Erythroblast (primary cell): Measurements from ENCODE around the gene LRFN2.

Experiments
- DNase-seq, 2 experiments: peaks; one replicate each; lab custom pipeline; 2025; lab: John Stamatoyannopoulos, UW
- GATA1 ChIP-seq: IDR thresholded peaks from 2 replicates; pipeline ENCODE4 v1.6.1; 2011; ENCODE audit warnings: low read depth, mild to moderate bottlenecking, control low read depth, low read length, moderate library complexity
- POLR2A ChIP-seq: IDR thresholded peaks from 2 replicates; pipeline ENCODE4 v1.6.1; 2011; ENCODE audit warnings: mild to moderate bottlenecking, low read length

The LRFN2 gene

DNA sequence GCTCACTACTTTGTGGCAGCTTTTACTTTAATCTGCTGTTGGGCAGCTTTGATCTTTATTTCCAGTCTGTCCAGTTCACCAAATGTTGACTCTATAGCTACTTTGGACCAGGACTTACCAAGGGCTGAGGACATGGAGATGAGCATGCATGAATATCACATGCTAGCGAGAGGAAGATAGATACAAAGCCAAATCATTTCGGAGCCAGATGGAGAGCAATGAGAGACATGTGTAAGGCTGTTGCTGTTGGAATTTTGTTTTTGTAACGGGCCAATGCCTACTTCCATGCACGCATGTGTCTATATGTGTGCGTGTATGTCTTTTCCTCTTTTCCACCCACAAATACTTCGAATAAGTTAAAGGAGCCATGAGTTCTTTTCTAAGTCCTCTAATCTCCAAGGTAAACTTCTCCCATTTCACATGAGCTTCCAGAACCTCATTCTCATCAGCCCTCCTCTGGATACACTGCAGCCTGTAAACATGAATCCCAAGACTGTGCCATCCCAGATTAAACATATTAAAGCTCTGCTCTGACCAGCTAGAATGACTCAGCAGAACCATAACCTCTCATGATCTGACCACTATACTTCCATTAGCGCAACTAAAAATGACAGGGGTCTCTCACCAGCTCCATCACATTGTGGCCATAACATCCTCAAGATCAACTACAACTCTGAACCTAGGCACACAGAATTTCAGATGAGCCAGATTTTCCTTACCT, 160.7 kb downstream of the LRFN2 start:
- TF ChIP-seq GATA1 (no peak), POLR2A (no peak)
- DNase-seq: no peak

DNA sequence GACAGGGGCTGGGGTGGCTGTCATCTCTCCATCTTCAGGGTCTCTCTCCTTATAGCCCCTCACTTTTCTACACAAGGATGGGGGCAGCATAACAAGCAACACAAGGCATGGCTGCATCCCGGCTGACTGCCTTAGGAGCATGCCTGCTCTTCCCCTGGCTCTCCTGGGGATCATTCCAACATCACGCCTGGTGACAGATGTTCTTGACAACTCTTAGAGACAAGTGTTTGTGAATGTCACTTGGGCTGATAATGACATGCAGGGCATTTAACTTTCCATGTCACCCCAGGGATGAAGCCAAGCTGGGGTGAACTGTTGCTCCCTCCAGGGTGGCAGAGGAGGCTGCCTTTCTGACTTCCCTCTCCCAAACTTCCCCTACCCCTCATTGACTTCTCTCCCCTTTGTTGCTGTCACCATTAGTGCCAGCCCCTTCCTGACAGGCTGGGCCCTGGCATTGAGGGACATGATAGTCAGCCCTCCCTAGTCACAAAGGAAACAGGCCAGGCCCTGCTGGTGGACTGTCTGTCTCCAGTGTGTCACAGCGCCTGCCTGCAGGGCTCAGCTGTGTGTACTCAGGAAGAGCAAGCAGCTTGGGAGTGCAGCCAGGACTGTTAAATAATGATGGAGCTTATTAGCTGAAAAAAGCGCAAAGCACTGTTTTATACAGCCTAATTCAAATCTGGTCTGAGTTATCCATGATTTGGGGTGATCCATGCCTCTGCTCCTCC, 161.8 kb downstream of the LRFN2 start:
- TF ChIP-seq POLR2A (no peak), GATA1 (no peak)
- DNase-seq: no peak

DNA sequence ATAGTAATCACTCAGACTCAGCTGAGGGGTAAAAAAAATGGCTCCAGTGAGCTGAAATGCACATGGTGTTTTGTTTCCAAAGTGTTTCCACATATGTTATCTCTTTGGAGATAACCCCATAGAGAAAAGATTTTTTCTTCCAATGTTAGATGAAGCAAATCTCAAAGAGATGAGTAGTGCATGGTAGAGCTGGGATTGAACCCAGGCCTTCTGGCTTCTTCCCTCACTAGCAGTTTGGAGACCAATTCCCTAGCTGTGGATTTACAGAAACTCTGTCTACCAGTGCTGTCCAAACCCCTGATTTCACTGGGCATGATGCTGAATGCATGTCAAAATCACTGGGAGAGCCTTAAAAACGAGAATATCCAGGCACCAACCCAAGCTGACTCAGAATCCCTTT, 165.1 kb downstream of the LRFN2 start:
- DNase-seq: no peak

DNA sequence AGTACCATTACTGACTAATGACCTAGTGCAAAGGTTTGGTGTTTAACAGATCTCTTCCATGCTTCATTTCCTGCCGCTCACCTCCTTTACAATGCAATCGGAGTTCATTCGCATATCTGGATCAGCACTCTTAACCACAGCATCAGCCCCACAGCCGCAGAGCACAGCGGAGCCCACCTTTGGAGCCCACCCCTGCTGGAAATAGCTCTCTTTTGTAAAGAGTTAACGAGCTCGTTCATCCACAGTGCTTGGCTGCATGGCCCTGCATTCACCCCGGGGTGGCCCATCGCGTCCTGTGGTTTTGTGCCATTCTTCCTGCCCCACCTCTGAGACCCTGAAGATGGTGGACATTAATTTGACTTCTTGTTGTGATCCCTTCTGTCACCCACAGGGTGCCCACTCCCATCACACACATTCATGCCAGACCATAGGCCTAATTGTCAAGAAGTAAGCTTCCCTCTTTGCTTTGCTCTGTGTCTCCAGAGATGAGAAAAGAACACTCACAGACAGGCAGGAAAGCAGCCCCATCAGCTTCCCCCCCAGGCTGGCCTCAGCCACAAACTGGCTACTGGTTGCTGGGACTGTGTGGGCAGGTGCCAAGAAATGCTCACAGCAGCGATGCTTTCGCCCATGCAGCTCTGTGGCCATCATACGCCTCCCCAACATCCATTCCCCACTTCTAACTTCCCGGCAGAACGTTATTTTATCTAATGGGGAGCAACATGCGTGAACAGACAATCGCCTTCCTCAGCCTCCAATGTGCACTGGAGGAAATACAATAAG, 167.0 kb downstream of the LRFN2 start:
- no peak for DNase-seq
- TF ChIP-seq GATA1 (no peak), POLR2A (no peak)

More for the DNA sequence above, 165.1 kb downstream of the LRFN2 start:
- TF ChIP-seq POLR2A (no peak), GATA1 (no peak)

DNA sequence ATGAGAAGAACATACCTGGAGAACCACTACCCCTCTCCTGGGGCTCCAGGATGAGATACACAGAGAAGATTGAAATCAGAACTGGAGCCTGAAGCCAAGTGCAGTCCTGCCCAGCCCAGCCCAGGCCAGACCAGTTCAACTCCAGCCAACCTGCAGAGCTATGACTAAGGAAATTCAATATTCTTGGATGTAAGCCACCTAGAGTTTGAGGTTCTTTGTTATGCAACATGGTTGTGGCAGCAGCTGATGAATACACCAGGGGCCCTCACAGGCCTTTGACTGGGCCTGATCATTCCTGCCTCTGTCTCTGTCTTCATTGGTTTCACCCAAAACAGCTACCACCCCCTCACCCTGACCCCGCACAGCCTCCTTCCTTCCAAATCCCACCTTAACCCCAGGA, 167.8 kb downstream of the LRFN2 start:
- DNase-seq: no peak
- TF ChIP-seq GATA1 (no peak), POLR2A (no peak)

DNA sequence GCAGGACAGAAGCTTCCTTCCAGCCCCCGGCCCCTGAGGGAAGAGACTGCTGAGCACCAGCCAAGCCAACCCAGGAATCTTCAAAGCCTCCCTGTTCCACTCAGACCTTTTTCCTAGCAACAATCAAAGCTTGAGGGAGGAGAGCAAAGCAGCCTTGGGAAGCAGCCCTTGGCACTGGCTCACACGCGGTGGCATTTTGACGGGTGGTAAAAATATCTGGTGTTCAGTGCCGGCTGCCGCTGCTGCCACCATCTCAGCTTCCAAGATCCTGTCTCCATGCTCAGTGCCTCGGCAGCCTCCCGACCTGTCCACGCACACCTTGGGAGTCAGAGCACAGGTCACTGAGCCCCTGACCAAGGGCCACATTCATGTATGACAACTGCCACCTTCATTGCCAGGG, 170.1 kb downstream of the LRFN2 start:
- no peak for DNase-seq
- no peak for TF ChIP-seq GATA1
- TF ChIP-seq POLR2A: no peak

DNA sequence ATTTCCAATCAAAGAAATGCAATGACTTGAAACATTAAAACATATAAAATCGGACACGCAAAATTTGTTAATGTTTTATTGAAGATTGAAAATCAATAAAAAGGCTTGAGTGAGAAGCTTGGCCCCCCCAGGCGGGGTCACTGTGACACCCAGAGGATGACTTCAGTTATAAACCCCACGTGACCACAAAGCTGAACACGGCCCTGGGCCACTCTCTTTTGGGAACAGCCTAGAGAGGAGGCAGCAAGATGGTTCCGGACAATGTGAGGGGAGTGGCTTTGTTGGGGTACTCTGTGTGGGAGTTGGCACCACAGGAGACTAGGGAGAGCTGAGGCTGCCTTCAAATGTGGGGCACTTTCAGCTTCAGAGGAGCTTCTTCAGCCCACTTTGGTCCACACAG, 172.5 kb downstream of the LRFN2 start:
- TF ChIP-seq POLR2A (no peak), GATA1 (no peak)
- DNase-seq: no peak

DNA sequence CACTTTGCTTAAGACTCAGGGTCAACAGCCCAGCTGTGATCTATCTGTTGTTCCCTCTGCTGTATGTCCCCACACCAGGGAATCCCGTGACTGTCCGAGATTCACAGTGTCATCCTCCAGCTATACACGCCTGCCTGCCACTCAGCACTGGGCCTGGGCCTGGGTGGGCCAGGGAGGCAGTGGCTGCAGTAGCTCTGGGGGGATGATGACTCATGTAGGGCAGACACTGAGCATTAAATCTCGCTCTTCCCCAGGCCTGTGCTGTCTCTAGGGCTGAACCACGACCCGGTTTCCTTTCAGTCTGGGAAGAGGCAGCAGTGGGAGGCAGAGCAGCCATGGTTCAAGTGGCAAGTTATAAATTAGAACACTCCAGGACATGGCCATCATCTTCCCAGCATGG, 173.9 kb downstream of the LRFN2 start:
- no peak for TF ChIP-seq GATA1
- no peak for DNase-seq

DNA sequence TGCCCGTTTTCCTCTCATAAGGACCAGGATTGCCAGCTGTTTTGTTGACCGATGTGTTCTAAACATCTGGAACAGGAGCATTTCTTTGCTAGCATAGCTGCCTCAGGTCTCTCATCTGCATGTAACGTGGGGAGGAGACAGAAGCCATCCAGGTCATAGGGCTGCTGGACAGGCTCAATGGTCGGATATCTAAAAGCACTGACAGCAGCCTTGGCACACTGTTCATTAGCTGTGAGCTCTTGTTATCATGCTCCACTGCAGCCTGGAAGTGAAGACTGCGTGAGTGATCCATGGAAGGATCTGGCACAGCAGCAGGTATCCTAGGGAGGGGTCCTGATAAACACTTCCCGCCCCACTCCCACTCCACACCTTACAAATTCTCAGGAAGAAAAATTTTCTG, 175.3 kb downstream of the LRFN2 start:
- TF ChIP-seq GATA1 (no peak), POLR2A (no peak)
- DNase-seq: no peak

DNA sequence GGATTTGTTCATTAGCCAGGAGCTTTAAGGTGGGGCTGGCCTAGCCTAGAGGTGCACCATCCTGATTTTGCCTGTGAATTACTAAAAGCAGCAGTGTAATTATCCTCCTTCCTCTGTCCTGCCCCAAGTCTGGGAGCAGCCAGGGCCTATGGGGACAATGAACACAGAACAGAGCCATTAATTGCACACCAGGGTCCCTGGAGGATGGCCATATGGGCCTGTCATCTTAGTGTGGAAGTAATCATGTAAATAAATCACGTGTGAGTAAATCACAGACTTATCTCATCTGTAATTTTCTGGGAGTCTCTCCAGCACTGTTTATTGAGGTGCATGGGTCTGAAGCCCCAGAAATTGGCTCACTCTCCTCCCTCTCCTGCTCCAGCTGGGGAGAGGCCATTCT, 176.3 kb downstream of the LRFN2 start:
- DNase-seq: no peak
- TF ChIP-seq POLR2A: no peak
- TF ChIP-seq GATA1: no peak

DNA sequence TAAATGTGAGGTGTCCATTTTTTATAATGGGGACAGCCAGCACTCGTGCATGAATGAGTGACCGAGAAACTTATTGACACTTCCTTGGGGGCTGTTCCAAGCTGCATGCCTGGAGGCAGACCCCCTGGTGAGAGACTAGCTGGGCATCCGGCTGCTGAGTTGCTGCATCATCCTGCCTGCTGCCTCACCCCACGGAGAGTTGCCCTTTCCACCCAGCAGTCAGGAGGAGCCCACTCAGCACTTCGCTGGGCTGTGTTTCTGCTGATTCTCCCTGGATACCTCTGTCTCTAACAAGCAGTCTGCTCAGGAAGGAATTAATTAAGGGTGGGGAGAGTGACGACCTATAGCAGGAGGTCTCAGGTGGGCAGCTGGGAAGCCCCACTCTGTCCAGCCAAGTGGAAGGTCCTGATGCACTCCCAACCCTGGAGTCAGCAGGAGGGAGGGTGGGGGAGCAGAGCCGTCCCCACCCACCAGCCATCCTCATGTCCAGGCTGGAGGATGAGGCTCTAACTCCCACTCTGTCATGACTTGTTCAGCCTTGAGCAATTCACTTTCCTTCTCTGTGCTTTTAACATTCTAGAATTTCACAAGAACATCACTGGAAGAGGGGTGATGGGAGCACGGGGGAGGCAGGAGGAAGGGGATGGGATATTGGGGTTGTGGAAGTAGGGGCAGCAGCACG, 177.3 kb downstream of the LRFN2 start:
- TF ChIP-seq GATA1 (no peak), POLR2A (no peak)
- no peak for DNase-seq

DNA sequence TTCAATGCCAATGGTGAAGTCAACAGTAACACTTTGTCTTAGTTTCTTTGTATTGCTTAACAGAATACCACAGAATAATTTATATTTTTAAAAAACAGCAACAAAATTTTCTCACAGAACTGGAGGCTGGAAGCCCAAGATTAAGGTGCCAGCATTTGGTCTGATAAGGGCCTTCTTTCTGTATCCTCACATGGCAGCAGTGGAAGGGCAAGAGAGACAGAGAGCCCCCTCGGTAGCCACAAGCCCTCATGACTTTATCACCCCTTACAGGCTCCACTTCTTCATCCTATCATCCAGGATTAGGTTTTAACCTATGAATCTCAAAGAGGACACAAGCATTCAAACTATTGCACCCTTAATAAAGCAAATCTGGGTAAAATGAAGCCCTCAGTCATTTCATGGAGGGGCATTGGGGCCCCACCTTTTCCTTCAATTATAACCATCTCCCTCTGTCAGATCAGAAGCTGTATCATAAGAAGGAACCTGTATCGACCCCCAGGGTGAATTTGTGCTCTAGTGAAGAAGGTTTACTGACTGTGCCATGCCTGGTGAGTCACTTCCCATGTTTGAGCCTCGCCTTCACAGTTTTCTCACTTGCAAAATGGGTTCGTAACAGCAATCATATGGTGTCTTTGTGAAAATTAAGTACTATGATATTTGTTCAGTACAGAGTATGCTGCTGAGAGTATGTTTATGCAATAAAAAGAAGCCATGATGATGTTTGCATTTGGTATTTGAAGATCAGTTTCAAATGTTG, 178.2 kb downstream of the LRFN2 start:
- TF ChIP-seq GATA1: no peak
- TF ChIP-seq POLR2A: no peak
- no peak for DNase-seq

DNA sequence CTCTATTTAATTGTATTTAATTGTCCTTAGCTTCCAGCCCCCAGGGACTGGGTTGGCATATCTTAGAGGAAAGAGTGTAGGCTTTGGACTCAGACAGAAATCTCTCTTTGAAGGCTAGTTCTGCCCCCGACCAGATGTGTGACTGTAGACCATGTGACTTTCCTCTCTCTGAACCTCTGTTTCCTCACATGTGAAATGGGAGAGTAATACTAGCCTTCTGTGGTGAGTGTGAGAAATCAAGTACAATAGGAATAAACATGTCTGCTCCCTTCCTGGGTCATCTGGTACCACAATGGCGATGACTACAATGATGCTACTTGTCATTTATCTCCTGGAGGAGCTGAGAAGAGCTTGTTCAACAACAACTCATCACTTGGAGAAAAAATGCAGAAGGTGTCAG, 179.9 kb downstream of the LRFN2 start:
- DNase-seq: no peak
- no peak for TF ChIP-seq POLR2A
- no peak for TF ChIP-seq GATA1
